ENCODE results near the gene CPLX1.

DNA sequence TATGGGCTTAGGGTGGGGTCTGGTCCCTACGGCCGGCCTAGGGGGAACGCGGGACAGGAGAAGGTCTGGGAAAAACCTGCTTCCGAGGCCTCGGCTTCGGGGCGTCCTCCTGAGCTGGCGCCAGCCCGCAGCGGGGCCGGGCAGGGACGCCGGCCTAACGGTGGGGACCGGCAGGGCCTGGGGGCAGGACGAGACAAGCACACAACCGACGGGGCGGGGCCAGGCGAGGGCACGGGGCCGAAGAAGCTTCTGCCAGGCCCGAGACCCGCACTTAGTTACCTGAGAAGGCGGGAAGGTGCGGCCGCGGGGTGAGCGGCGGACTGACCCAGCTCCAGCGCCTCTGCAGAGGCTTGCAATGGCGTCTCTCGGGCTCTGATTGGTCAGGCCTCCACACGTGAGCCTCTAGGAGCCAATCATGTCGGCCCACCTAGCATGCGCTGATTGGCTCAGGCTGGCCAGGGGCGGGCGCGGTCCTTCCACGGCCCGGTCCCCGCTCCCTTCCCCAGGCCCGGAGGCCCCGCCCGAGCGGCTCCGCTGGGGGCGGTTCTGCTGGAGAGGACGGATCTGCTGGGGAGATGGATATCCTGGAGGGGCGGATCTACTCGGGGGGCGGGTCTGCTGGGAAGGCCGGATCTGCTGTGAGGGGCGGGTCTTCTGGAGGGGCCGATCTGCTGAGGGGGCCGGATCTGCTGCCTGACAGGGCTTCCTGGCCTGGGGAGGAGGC lies 44.3 kb downstream of the CPLX1 start:
- TF ChIP-seq, protein P1, sequence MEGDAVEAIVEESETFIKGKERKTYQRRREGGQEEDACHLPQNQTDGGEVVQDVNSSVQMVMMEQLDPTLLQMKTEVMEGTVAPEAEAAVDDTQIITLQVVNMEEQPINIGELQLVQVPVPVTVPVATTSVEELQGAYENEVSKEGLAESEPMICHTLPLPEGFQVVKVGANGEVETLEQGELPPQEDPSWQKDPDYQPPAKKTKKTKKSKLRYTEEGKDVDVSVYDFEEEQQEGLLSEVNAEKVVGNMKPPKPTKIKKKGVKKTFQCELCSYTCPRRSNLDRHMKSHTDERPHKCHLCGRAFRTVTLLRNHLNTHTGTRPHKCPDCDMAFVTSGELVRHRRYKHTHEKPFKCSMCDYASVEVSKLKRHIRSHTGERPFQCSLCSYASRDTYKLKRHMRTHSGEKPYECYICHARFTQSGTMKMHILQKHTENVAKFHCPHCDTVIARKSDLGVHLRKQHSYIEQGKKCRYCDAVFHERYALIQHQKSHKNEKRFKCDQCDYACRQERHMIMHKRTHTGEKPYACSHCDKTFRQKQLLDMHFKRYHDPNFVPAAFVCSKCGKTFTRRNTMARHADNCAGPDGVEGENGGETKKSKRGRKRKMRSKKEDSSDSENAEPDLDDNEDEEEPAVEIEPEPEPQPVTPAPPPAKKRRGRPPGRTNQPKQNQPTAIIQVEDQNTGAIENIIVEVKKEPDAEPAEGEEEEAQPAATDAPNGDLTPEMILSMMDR (conservative IDR thresholded peaks at IDR 0.05; ENCODE audit: low read length) = no peak
- no peak for TF ChIP-seq EZH2phosphoT487 (IDR thresholded peaks at IDR 0.05; ENCODE audit: borderline replicate concordance)
